Pancreas (tissue), 10 donors: ENCODE data around the gene JCAD. TPM values are rescaled to one million over a fixed set of nuclear protein-coding genes. Genes with fewer than 3 reads are reported as not detected.
"Not testable (repeated sequence)": the region's sequence is repeated elsewhere in the genome, so short reads cannot be mapped to it uniquely, and the experiment has no call there.

Experiments
- ATAC-seq, 4 donors: fragments of 200-7000 bp; cut with Tn5 transposase; one replicate each; pipeline versions ENCODE4 v1.8.0 to v1.9.1; 2020; ENCODE audit warnings: mild to moderate bottlenecking in 4 of 4, moderate library complexity in 4 of 4
- DNase-seq, 6 donors: peaks; one replicate each; pipeline ENCODE4 v3.0.0-alpha.2; 2020
- FAIRE-seq: peaks from 2 replicates; lab custom pipeline; 2012; peaks lifted over from hg19 to GRCh38; lab: Jason Lieb, UNC
- H3K27ac ChIP-seq, 4 donors: fragments of 200-600 bp; sonication (generic); 1 replicate in 3 of 4; 2 replicates in 1 of 4; pipeline versions ENCODE4 v1.5.0 to v1.8.0; 2020
- H3K27me3 ChIP-seq, 4 donors: fragments of 200-600 bp; one replicate each; pipeline ENCODE4 v1.8.0; 2021
- H3K36me3 ChIP-seq, 3 donors: fragments of 200-600 bp; sonication (generic) in 1 of 3; one replicate each; pipeline versions ENCODE4 v1.5.0 to v1.8.0; 2020 to 2021
- H3K4me1 ChIP-seq, 3 donors: fragments of 200-600 bp; one replicate each; pipeline ENCODE4 v1.8.0; 2021
- H3K4me3 ChIP-seq, 4 donors: fragments of 200-600 bp; sonication (generic) in 2 of 4; one replicate each; pipeline versions ENCODE4 v1.5.0 to v1.8.0; 2020 to 2021
- H3K9me3 ChIP-seq, 4 donors: fragments of 200-600 bp; one replicate each; pipeline ENCODE4 v1.8.0; 2021
- CTCF ChIP-seq, 4 donors: fragments of 200-600 bp; sonication (generic) in 3 of 4; IDR thresholded peaks; one replicate each; pipeline versions ENCODE4 v1.5.0 to v1.8.0; 2021; ENCODE audit warnings: antibody characterized with exemption in 4 of 4
- WGBS, 2 donors: extraction: QIAGEN DNeasy Blood & Tissue Kit; methylation state at CpG; one replicate each; pipeline ENCODE4 v1.1.7; 2013; 5-methylcytosine and 5-hydroxymethylcytosine counted together
- intact Hi-C, 3 donors: fragments of 100-400 bp; cut with DNase I; formaldehyde crosslinking; loops; one replicate each; pipeline versions ENCODE4 v1.11.1 to v1.14.2; 2022
- polyA plus RNA-seq, 2 donors: library from polyadenylated mRNA; stranded (reverse); fragments of 200-250 nt; gene quantifications; one replicate each; pipeline ENCODE4 v1.2.3, GENCODE V29; 2013
- total RNA-seq, 6 donors: library from RNA; stranded (reverse); fragmentation: NEBNext Ultra II Directional in 4 of 6; extraction: Animal tissue kit (Norgen Biotek cat#: 25700) in 4 of 6; gene quantifications; one replicate each; pipeline versions ENCODE4 v1.2.1 to v1.2.4, GENCODE V29; 2021 to 2023
- donor health status: healthy with polysubstance abuse.
- donor health status: DM: no; HTN: no; CAD: no; lungs with moderate emphysema.
- donor health status: DM: no; HTN: no; CAD: no.
- donor health status: control.
- donor health status: control.
- donor health status: Bipolar disorder and iron deficiency.
- donor health status: DM: yes; HTN: yes; CAD: no.
- donor health status: DM: no; HTN: no; CAD: no.
- donor health status: DM: no; HTN: no; CAD: no.
- donor health status: DM: yes; HTN: yes; CAD: no.

JCAD gene
- total and polyA plus RNA-seq, 8 donors = 10.0 to 48.2 (median 23.0) TPM

DNA sequence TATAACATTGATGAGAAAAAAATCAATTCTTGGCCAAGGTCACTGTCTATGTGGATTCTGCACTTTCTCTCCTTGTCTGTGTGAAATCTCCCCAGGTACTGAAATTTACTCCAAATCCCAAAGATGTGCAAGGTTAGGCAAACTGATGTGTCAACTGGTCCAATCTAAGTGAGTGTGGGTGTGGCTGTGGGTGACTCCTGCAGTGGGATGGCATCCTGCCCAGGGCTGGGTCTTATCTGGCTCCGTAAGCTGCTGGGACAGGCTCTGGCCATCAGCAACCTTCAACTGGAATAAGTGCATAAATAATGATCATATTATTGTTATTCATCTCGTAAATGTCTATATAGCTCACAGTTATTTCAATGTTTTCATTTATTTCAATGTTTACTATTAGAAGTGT, 79.3 kb downstream of the JCAD start:
- no peaks in the 10 kb centered on the region for H3K9me3 ChIP-seq

DNA sequence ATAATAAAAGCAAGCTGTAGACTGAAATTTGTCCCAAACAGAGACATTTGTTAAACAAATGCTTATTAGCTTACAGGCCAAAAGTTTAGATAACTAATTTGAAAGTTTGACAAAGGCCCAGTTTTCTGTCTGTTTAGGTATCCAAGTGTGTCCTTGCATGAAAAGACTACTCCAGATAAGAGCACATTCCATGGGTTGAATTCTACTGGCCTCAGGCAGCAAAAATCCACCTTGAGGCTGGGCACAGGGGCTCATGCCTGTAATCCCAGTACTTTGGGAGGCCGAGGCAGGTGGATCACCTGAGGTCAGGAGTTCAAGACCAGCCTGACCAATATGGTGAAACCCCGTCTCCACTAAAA, 80.0 kb downstream of the JCAD start:
- H3K27ac ChIP-seq, intact Hi-C loops, H3K4me1 ChIP-seq, H3K27me3 ChIP-seq, H3K9me3 ChIP-seq, H3K36me3 ChIP-seq, H3K4me3 ChIP-seq, DNase-seq, FAIRE-seq: not testable (repeated sequence)
- ATAC-seq = peak in 1 of 4 donors; percentile 76
- WGBS, 2 donors = 73% methylated on average over 2 of the region's 2 CpGs

More for the DNA sequence above, 79.3 kb downstream of the JCAD start:
- TF ChIP-seq CTCF (IDR thresholded peaks at IDR 0.05) = no peak
- Histone ChIP-seq H3K4me3 (no peak overlapping the region), H3K27me3 (no peaks in the 10 kb centered on the region), H3K27ac (no peak overlapping the region), H3K4me1 (peaks cover 0 to 4% (median 0%) of the 10 kb centered on the region in 3 donors), H3K36me3 (no peaks in the 10 kb centered on the region)
- 29 to 43% methylated on average over 2 of the region's 2 CpGs for WGBS, 2 donors
- intact Hi-C loops = no loop called here
- ATAC-seq (peak in 2 of 4 donors; percentile 54 to 83), FAIRE-seq (no peak), DNase-seq (peak in 2 of 6 donors; percentile 16 to 52)

DNA sequence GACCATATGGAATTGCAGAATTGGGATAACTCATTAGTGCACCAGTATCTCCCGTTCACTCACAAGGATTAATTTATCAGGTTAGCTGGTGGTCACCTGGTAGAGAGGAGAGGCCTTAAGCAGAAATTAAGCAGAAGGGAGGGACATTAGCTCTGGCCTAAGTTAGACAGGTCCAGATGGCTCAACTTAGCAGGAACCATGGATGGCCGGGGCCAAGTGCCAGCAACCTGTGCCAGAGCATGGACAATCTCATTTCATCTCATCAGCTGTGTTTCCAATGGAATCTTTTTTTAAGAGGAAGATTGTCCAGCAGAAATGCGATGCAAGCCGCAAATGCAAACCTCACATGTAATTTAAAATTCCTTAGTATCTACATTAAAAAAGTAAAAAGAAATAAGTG, 82.2 kb downstream of the JCAD start:
- 66 to 93% methylated on average over 4 of the region's 4 CpGs for WGBS, 2 donors
- TF ChIP-seq CTCF (IDR thresholded peaks at IDR 0.05) = no peak
- no peak for DNase-seq
- peaks cover 0 to 4% (median 0%) of the 10 kb centered on the region in 3 donors for H3K4me1 ChIP-seq
- H3K27ac ChIP-seq = no peak overlapping the region
- intact Hi-C loops = no loop called here
- H3K4me3 ChIP-seq = no peak overlapping the region
- no peaks in the 10 kb centered on the region for H3K36me3 ChIP-seq
- no peaks in the 10 kb centered on the region for H3K9me3 ChIP-seq
- no peak for ATAC-seq
- FAIRE-seq = no peak
- no peaks in the 10 kb centered on the region for H3K27me3 ChIP-seq

DNA sequence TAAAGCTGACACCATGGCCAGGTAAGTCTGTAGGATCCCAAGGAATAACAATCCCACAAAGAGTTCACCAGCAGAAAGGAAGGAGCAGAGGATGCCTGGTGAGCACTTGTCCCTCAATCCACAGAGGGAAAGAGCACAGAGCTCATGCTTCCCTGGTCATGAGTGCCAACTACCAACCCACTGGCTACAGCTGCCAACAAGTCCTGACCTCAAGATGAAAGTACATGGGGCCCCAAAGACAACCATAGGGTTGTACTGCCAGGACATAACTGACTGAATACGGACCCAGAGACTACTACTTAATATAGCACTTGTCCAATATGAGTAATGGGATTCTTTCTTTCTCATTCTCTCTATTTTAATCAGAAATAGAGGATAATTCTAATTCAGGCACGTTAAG, 83.3 kb downstream of the JCAD start:
- Histone ChIP-seq H3K9me3 (no peaks in the 10 kb centered on the region), H3K4me1 (peaks cover 0 to 4% (median 0%) of the 10 kb centered on the region in 3 donors), H3K4me3 (no peak overlapping the region), H3K27ac (no peak overlapping the region), H3K36me3 (no peaks in the 10 kb centered on the region), H3K27me3 (no peaks in the 10 kb centered on the region)
- DNase-seq (no peak), ATAC-seq (no peak), FAIRE-seq (no peak)
- WGBS, 2 donors = 56 to 70% methylated on average over 2 of the region's 2 CpGs
- TF ChIP-seq CTCF (IDR thresholded peaks at IDR 0.05) = no peak
- intact Hi-C loops = no loop called here

DNA sequence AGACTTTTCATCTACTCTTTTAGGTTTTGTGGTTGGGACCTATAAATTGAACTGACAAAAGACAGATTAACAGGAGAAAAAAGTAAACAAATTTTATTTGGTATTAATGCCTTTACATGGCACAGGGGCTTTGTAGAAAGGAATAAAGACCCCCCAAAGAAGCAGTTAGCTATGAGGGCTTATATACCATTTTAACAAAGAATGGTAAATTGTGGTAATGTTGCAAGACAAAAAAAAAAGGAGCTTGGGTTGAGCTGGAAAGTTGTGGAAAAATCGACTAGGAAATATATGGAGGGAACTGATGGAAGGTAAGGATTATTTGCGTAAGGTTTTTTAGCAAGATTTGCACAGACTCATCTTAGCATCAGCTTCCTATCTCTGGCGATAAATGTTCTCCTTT, 84.6 kb downstream of the JCAD start:
- H3K27ac ChIP-seq = no peak overlapping the region
- intact Hi-C loops = no loop called here
- H3K36me3 ChIP-seq = no peaks in the 10 kb centered on the region
- ATAC-seq = no peak
- H3K4me1 ChIP-seq = peaks cover 0 to 4% (median 0%) of the 10 kb centered on the region in 3 donors
- no peaks in the 10 kb centered on the region for H3K9me3 ChIP-seq
- H3K4me3 ChIP-seq = no peak overlapping the region
- TF ChIP-seq CTCF (IDR thresholded peaks at IDR 0.05) = no peak
- WGBS, 2 donors = 42 to 91% methylated on average over 3 of the region's 3 CpGs
- FAIRE-seq = no peak
- no peak for DNase-seq
- H3K27me3 ChIP-seq = no peaks in the 10 kb centered on the region
